ENCODE results near the gene AOPEP. TPM values are rescaled to one million over a fixed set of nuclear protein-coding genes. Genes with fewer than 3 reads are reported as not detected.

The AOPEP gene
- total RNA-seq, 1 experiment from 2014 or later: 55.5 TPM

GRCh38 chr9:94746541-94747370 lies 20.3 kb downstream of the AOPEP start:
- DNase-seq (ENCODE audit: low read depth): no peak
- in situ Hi-C loops (cut with HindIII; ENCODE audit: low pct_unique_long_range_greater_than_20kb, low sequenced_read_pairs): no loop called here

GRCh38 chr9:94754976-94755475 lies 28.5 kb downstream of the AOPEP start:
- in situ Hi-C loops (cut with HindIII; ENCODE audit: low pct_unique_long_range_greater_than_20kb, low sequenced_read_pairs): no loop called here
- DNase-seq (ENCODE audit: low read depth): no peak

- in situ Hi-C loops (cut with HindIII; ENCODE audit: low pct_unique_long_range_greater_than_20kb, low sequenced_read_pairs): no loop called here
- DNase-seq (ENCODE audit: low read depth): peak; percentile 53
Measured at GRCh38 chr9:94757158-94757557, 30.7 kb downstream of the AOPEP start.

GRCh38 chr9:94758031-94758430 lies 31.5 kb downstream of the AOPEP start:
- in situ Hi-C loops (cut with HindIII; ENCODE audit: low pct_unique_long_range_greater_than_20kb, low sequenced_read_pairs): no loop called here
- DNase-seq (ENCODE audit: low read depth): no peak

- in situ Hi-C loops (cut with HindIII; ENCODE audit: low pct_unique_long_range_greater_than_20kb, low sequenced_read_pairs): no loop called here
- no peak for DNase-seq (ENCODE audit: low read depth)
Measured at GRCh38 chr9:94758880-94759279, 32.4 kb downstream of the AOPEP start.

GRCh38 chr9:94760010-94760409 lies 33.5 kb downstream of the AOPEP start:
- in situ Hi-C loops (cut with HindIII; ENCODE audit: low pct_unique_long_range_greater_than_20kb, low sequenced_read_pairs): no loop called here
- DNase-seq (ENCODE audit: low read depth): no peak

GRCh38 chr9:94760660-94761059 lies 34.2 kb downstream of the AOPEP start:
- in situ Hi-C loops (cut with HindIII; ENCODE audit: low pct_unique_long_range_greater_than_20kb, low sequenced_read_pairs): no loop called here
- no peak for DNase-seq (ENCODE audit: low read depth)

- in situ Hi-C loops (cut with HindIII; ENCODE audit: low pct_unique_long_range_greater_than_20kb, low sequenced_read_pairs): no loop called here
- DNase-seq (ENCODE audit: low read depth): no peak
Measured at GRCh38 chr9:94761481-94761880, 35.0 kb downstream of the AOPEP start.

GRCh38 chr9:94767331-94768072 lies 41.0 kb downstream of the AOPEP start:
- in situ Hi-C loops (cut with HindIII; ENCODE audit: low pct_unique_long_range_greater_than_20kb, low sequenced_read_pairs): no loop called here
- DNase-seq (ENCODE audit: low read depth): no peak

- DNase-seq (ENCODE audit: low read depth): no peak
- in situ Hi-C loops (cut with HindIII; ENCODE audit: low pct_unique_long_range_greater_than_20kb, low sequenced_read_pairs): no loop called here
Measured at GRCh38 chr9:94768766-94769165, 42.3 kb downstream of the AOPEP start.

GRCh38 chr9:94770334-94770733 lies 43.8 kb downstream of the AOPEP start:
- in situ Hi-C loops (cut with HindIII; ENCODE audit: low pct_unique_long_range_greater_than_20kb, low sequenced_read_pairs): no loop called here
- DNase-seq (ENCODE audit: low read depth): no peak

GRCh38 chr9:94771096-94771495 lies 44.6 kb downstream of the AOPEP start:
- in situ Hi-C loops (cut with HindIII; ENCODE audit: low pct_unique_long_range_greater_than_20kb, low sequenced_read_pairs): no loop called here
- DNase-seq (ENCODE audit: low read depth): no peak

GRCh38 chr9:94772144-94772543 lies 45.6 kb downstream of the AOPEP start:
- no peak for DNase-seq (ENCODE audit: low read depth)
- in situ Hi-C loops (cut with HindIII; ENCODE audit: low pct_unique_long_range_greater_than_20kb, low sequenced_read_pairs): no loop called here

- no peak for DNase-seq (ENCODE audit: low read depth)
- in situ Hi-C loops (cut with HindIII; ENCODE audit: low pct_unique_long_range_greater_than_20kb, low sequenced_read_pairs): no loop called here
Measured at GRCh38 chr9:94772639-94773303, 46.3 kb downstream of the AOPEP start.

- DNase-seq (ENCODE audit: low read depth): no peak
- in situ Hi-C loops (cut with HindIII; ENCODE audit: low pct_unique_long_range_greater_than_20kb, low sequenced_read_pairs): no loop called here
Measured at GRCh38 chr9:94773655-94774054, 47.2 kb downstream of the AOPEP start.

GRCh38 chr9:94778013-94778412 lies 51.5 kb downstream of the AOPEP start:
- in situ Hi-C loops (cut with HindIII; ENCODE audit: low pct_unique_long_range_greater_than_20kb, low sequenced_read_pairs): no loop called here
- DNase-seq (ENCODE audit: low read depth): no peak

- in situ Hi-C loops (cut with HindIII; ENCODE audit: low pct_unique_long_range_greater_than_20kb, low sequenced_read_pairs): no loop called here
Measured at GRCh38 chr9:94779031-94779430, 52.5 kb downstream of the AOPEP start.

GRCh38 chr9:94779693-94780290 lies 53.3 kb downstream of the AOPEP start:
- in situ Hi-C loops (cut with HindIII; ENCODE audit: low pct_unique_long_range_greater_than_20kb, low sequenced_read_pairs): no loop called here
- no peak for DNase-seq (ENCODE audit: low read depth)

More at GRCh38 chr9:94779031-94779430, 52.5 kb downstream of the AOPEP start:
- DNase-seq (ENCODE audit: low read depth): no peak
